CD4-positive, CD25-positive, alpha-beta regulatory T cell (primary cell): ENCODE measurements around the gene FAM53B. TPM values are rescaled to one million over a fixed set of nuclear protein-coding genes. Genes with fewer than 3 reads are reported as not detected.
A peak's percentile ranks its signal among the peaks of the same experiment; 100 is the strongest.

Experiments used
- ATAC-seq, 2 donors: fragments of 150-1000 bp; cut with Tn5 transposase; one replicate each; pipeline ENCODE4 v1.10.0; 2021; ENCODE audit warnings: low read depth in 2 of 2, moderate number of reproducible peaks in 2 of 2, moderate library complexity in 1 of 2
- DNase-seq, 3 donors: peaks; one replicate each; pipeline versions ENCODE4 v3.0.0 to v3.0.0-alpha.2; 2012 to 2022; ENCODE audit warnings: mixed read lengths in 1 of 3
- H3K27ac ChIP-seq: one replicate; pipeline ENCODE4 v1.7.0; 2013; ENCODE audit warnings: mild to moderate bottlenecking, low read length; ENCODE audit not compliant: insufficient read depth, poor library complexity, severe bottlenecking
- H3K27me3 ChIP-seq: one replicate; pipeline ENCODE4 v1.7.0; 2013; ENCODE audit warnings: low read length; ENCODE audit not compliant: control insufficient read depth, insufficient read depth
- H3K36me3 ChIP-seq: one replicate; pipeline ENCODE4 v1.7.0; 2013; ENCODE audit warnings: mild to moderate bottlenecking, low read length, moderate library complexity; ENCODE audit not compliant: control insufficient read depth, insufficient read depth
- H3K4me1 ChIP-seq: 2 replicates; pipeline ENCODE4 v1.7.0; 2013; ENCODE audit warnings: mild to moderate bottlenecking, low read length; ENCODE audit not compliant: insufficient read depth, control insufficient read depth, poor library complexity, severe bottlenecking
- H3K4me3 ChIP-seq: one replicate; pipeline ENCODE4 v1.7.0; 2013; ENCODE audit warnings: low read depth, mild to moderate bottlenecking, low read length, moderate library complexity
- H3K9me3 ChIP-seq, 2 experiments: 1 replicate in 1 of 2; 2 replicates in 1 of 2; pipeline ENCODE4 v1.7.0; 2013; ENCODE audit warnings: low read length in 2 of 2, mild to moderate bottlenecking in 1 of 2, moderate library complexity in 1 of 2; ENCODE audit not compliant: control insufficient read depth in 2 of 2
- H3K27ac Mint-ChIP-seq, 3 donors: one replicate each; pipeline ENCODE4 v1.8.0; 2020 to 2022; ENCODE audit warnings: mild to moderate bottlenecking in 3 of 3, mixed read lengths in 3 of 3, moderate library complexity in 2 of 3
- H3K27me3 Mint-ChIP-seq: one replicate; pipeline ENCODE4 v1.8.0; 2022; ENCODE audit warnings: mild to moderate bottlenecking, mixed read lengths
- H3K36me3 Mint-ChIP-seq: one replicate; pipeline ENCODE4 v1.8.0; 2020; ENCODE audit warnings: mixed read lengths
- H3K4me1 Mint-ChIP-seq, 4 donors: one replicate each; pipeline ENCODE4 v1.8.0; 2020 to 2022; ENCODE audit warnings: mixed read lengths in 4 of 4, mild to moderate bottlenecking in 1 of 4
- H3K4me3 Mint-ChIP-seq, 4 donors: one replicate each; pipeline ENCODE4 v1.8.0; 2020 to 2022; ENCODE audit warnings: mild to moderate bottlenecking in 4 of 4, mixed read lengths in 4 of 4, moderate library complexity in 3 of 4
- H3K9me3 Mint-ChIP-seq, 7 donors: one replicate each; pipeline ENCODE4 v1.8.0; 2020 to 2022; ENCODE audit warnings: mixed read lengths in 7 of 7, mild to moderate bottlenecking in 3 of 7, moderate library complexity in 2 of 7
- polyA plus RNA-seq, 4 donors: library from polyadenylated mRNA; unstranded; fragments of 300-500 nt; fragmentation: Illumina TruSeq; gene quantifications; one replicate each; pipeline ENCODE4 v1.2.3, GENCODE V29; 2021
- total RNA-seq: library from RNA; stranded (reverse); gene quantifications from one replicate; pipeline ENCODE4 v1.2.3, GENCODE V29; 2022

Gene FAM53B
- total and polyA plus RNA-seq, 5 donors from 2014 or later, result 5.8 to 116 (median 15.0) TPM

GRCh38 chr10:124681091-124681490 is 63.1 kb downstream of the FAM53B start:
- Histone ChIP-seq H3K4me1 (peaks cover 93% of the 10 kb centered on the region), H3K9me3 (no peaks in the 10 kb centered on the region), H3K27ac (no peak overlapping the region), H3K36me3 (peaks cover 33% of the 10 kb centered on the region), H3K4me3 (no peak overlapping the region), H3K27me3 (no peaks in the 10 kb centered on the region)
- peaks cover 38% of the 10 kb centered on the region for H3K36me3 Mint-ChIP-seq
- peak overlapping the region; percentile 17 to 98 (median 74) for H3K27ac Mint-ChIP-seq
- DNase-seq, result no peak
- peaks cover 42 to 96% (median 79%) of the 10 kb centered on the region in 4 donors for H3K4me1 Mint-ChIP-seq
- H3K27me3 Mint-ChIP-seq, result peaks cover under 1% of the 10 kb centered on the region
- no peaks in the 10 kb centered on the region for H3K9me3 Mint-ChIP-seq
- peak overlapping the region in 2 of 4 donors; percentile 42 to 86 for H3K4me3 Mint-ChIP-seq
- ATAC-seq, result no peak

GRCh38 chr10:124680675-124681074 is 63.5 kb downstream of the FAM53B start:
- Histone ChIP-seq H3K36me3 (peaks cover 33% of the 10 kb centered on the region), H3K9me3 (no peaks in the 10 kb centered on the region), H3K27ac (peak overlapping the region; percentile 73), H3K4me1 (peaks cover 93% of the 10 kb centered on the region), H3K27me3 (no peaks in the 10 kb centered on the region), H3K4me3 (no peak overlapping the region)
- H3K27me3 Mint-ChIP-seq, result peaks cover 4% of the 10 kb centered on the region
- no peaks in the 10 kb centered on the region for H3K9me3 Mint-ChIP-seq
- peaks cover 38% of the 10 kb centered on the region for H3K36me3 Mint-ChIP-seq
- ATAC-seq, result no peak
- peak overlapping the region; percentile 74 to 99 (median 98) for H3K27ac Mint-ChIP-seq
- peaks cover 42 to 96% (median 79%) of the 10 kb centered on the region in 4 donors for H3K4me1 Mint-ChIP-seq
- peak overlapping the region in 3 of 4 donors; percentile 6 to 86 (median 42) for H3K4me3 Mint-ChIP-seq
- DNase-seq, result no peak

- Mint-ChIP-seq H3K36me3 (peaks cover 40% of the 10 kb centered on the region), H3K4me1 (peaks cover 36 to 96% (median 79%) of the 10 kb centered on the region in 4 donors), H3K4me3 (peak overlapping the region; percentile 35 to 86 (median 81)), H3K27me3 (peaks cover 4% of the 10 kb centered on the region), H3K9me3 (no peaks in the 10 kb centered on the region), H3K27ac (peak overlapping the region; percentile 98 to 99 (median 98))
- no peaks in the 10 kb centered on the region for H3K9me3 ChIP-seq
- no peaks in the 10 kb centered on the region for H3K27me3 ChIP-seq
- H3K4me1 ChIP-seq, result peaks cover 93% of the 10 kb centered on the region
- peaks cover 34% of the 10 kb centered on the region for H3K36me3 ChIP-seq
- DNase-seq (peak in 1 of 3 donors; percentile 27), ATAC-seq (peak in 1 of 2 donors; percentile 5)
- peak overlapping the region; percentile 73 for H3K27ac ChIP-seq
- H3K4me3 ChIP-seq, result peak overlapping the region; percentile 73
Observed at GRCh38 chr10:124679401-124679800, 64.8 kb downstream of the FAM53B start.

GRCh38 chr10:124678557-124679240 is 65.5 kb downstream of the FAM53B start:
- Histone ChIP-seq H3K36me3 (peaks cover 40% of the 10 kb centered on the region), H3K4me1 (peaks cover 93% of the 10 kb centered on the region), H3K27me3 (no peaks in the 10 kb centered on the region), H3K4me3 (peak overlapping the region; percentile 73), H3K27ac (peak overlapping the region; percentile 73), H3K9me3 (no peaks in the 10 kb centered on the region)
- no peaks in the 10 kb centered on the region for H3K9me3 Mint-ChIP-seq
- H3K4me1 Mint-ChIP-seq, result peaks cover 31 to 96% (median 75%) of the 10 kb centered on the region in 4 donors
- H3K27me3 Mint-ChIP-seq, result peaks cover 4% of the 10 kb centered on the region
- H3K27ac Mint-ChIP-seq, result peak overlapping the region; percentile 98 to 99 (median 98)
- ATAC-seq, result peak; percentile 77 to 86
- H3K36me3 Mint-ChIP-seq, result peaks cover 40% of the 10 kb centered on the region
- DNase-seq, result peak; percentile 21 to 87 (median 69)
- H3K4me3 Mint-ChIP-seq, result peak overlapping the region; percentile 70 to 86 (median 81)

- Histone ChIP-seq H3K27me3 (no peaks in the 10 kb centered on the region), H3K9me3 (no peaks in the 10 kb centered on the region), H3K4me1 (peaks cover 93% of the 10 kb centered on the region), H3K36me3 (peaks cover 46% of the 10 kb centered on the region), H3K27ac (peak overlapping the region; percentile 73), H3K4me3 (peak overlapping the region; percentile 73)
- Mint-ChIP-seq H3K9me3 (no peaks in the 10 kb centered on the region), H3K27me3 (peaks cover 4% of the 10 kb centered on the region), H3K36me3 (peaks cover 40% of the 10 kb centered on the region), H3K27ac (peak overlapping the region; percentile 98 to 99 (median 98)), H3K4me3 (peak overlapping the region; percentile 70 to 86 (median 81)), H3K4me1 (peaks cover 28 to 96% (median 74%) of the 10 kb centered on the region in 4 donors)
- DNase-seq (peak in 1 of 3 donors; percentile 36), ATAC-seq (peak in 1 of 2 donors; percentile 18)
Observed at GRCh38 chr10:124677749-124678556, 66.2 kb downstream of the FAM53B start.

GRCh38 chr10:124677293-124677699 is 66.9 kb downstream of the FAM53B start:
- Histone ChIP-seq H3K27ac (peak overlapping the region; percentile 73), H3K9me3 (no peaks in the 10 kb centered on the region), H3K27me3 (no peaks in the 10 kb centered on the region), H3K4me3 (peak overlapping the region; percentile 73), H3K4me1 (peaks cover 93% of the 10 kb centered on the region), H3K36me3 (peaks cover 49% of the 10 kb centered on the region)
- ATAC-seq (no peak), DNase-seq (no peak)
- peak overlapping the region in 3 of 4 donors; percentile 77 to 86 (median 85) for H3K4me3 Mint-ChIP-seq
- peaks cover 28 to 96% (median 74%) of the 10 kb centered on the region in 4 donors for H3K4me1 Mint-ChIP-seq
- H3K36me3 Mint-ChIP-seq, result peaks cover 41% of the 10 kb centered on the region
- no peaks in the 10 kb centered on the region for H3K9me3 Mint-ChIP-seq
- H3K27me3 Mint-ChIP-seq, result peaks cover 4% of the 10 kb centered on the region
- H3K27ac Mint-ChIP-seq, result peak overlapping the region; percentile 98 to 99 (median 98)

GRCh38 chr10:124676416-124677062 is 67.6 kb downstream of the FAM53B start:
- peaks cover 39% of the 10 kb centered on the region for H3K36me3 Mint-ChIP-seq
- H3K4me3 Mint-ChIP-seq, result peak overlapping the region; percentile 75 to 86 (median 81)
- peak overlapping the region; percentile 95 to 98 (median 98) for H3K27ac Mint-ChIP-seq
- Histone ChIP-seq H3K36me3 (peaks cover 50% of the 10 kb centered on the region), H3K4me1 (peaks cover 93% of the 10 kb centered on the region), H3K27me3 (no peaks in the 10 kb centered on the region), H3K4me3 (peak overlapping the region; percentile 26), H3K27ac (peak overlapping the region; percentile 73), H3K9me3 (no peaks in the 10 kb centered on the region)
- no peaks in the 10 kb centered on the region for H3K9me3 Mint-ChIP-seq
- H3K4me1 Mint-ChIP-seq, result peaks cover 32 to 99% (median 78%) of the 10 kb centered on the region in 4 donors
- DNase-seq (no peak), ATAC-seq (no peak)
- H3K27me3 Mint-ChIP-seq, result peaks cover 4% of the 10 kb centered on the region
